Adipocyte (in vitro differentiated cells): Measurements from ENCODE around the gene DUOX1.

Source experiments
- DNase-seq: peaks from one replicate; pipeline ENCODE4 v3.0.0-alpha.2; 2015; ENCODE audit warnings: low read depth
- H3K27me3 ChIP-seq: replicated peaks from 2 replicates; pipeline ENCODE4 v1.7.0; 2013; ENCODE audit warnings: mild to moderate bottlenecking, low read length, moderate library complexity; ENCODE audit not compliant: control insufficient read depth, insufficient read depth
- H3K36me3 ChIP-seq: 2 replicates; pipeline ENCODE4 v1.7.0; 2013; ENCODE audit warnings: low read length, mild to moderate bottlenecking, moderate library complexity; ENCODE audit not compliant: control insufficient read depth, insufficient read depth, severe bottlenecking
- H3K4me1 ChIP-seq: 2 replicates; pipeline ENCODE4 v1.7.0; 2013; ENCODE audit warnings: mild to moderate bottlenecking, low read length, moderate library complexity; ENCODE audit not compliant: control insufficient read depth, insufficient read depth
- H3K4me3 ChIP-seq: 2 replicates; pipeline ENCODE4 v1.7.0; 2013; ENCODE audit warnings: mild to moderate bottlenecking, low read length, moderate library complexity
- H3K9ac ChIP-seq: 2 replicates; pipeline ENCODE4 v1.7.0; 2013; ENCODE audit warnings: mild to moderate bottlenecking, low read length, moderate library complexity
- H3K9me3 ChIP-seq: 2 replicates; pipeline ENCODE4 v1.7.0; 2013; ENCODE audit warnings: mild to moderate bottlenecking, low read length, moderate library complexity; ENCODE audit not compliant: control insufficient read depth

The DUOX1 gene

DNA sequence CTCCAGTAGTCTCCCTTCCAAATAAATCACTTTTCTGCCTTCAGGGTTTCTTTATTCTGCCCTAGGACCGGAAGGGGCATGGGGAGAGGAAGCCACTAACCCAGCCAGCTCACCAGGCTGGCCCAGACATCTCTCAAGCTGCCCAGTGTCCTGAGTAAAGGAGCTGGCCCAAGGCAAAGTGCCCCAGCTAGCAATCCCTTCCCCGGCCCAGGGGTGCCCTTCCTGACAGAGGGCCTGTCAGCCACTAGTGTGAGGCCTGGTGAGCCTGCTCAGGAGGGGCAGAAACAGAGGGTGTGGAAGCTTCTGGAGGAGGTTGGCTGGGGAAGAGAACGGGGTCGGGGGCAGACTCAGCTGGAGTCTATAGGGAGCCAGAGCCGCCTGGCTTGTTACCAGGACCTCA, 35.7 kb downstream of the DUOX1 start:
- peak overlapping the region; percentile 93 for H3K9ac ChIP-seq
- no peaks in the 10 kb centered on the region for H3K27me3 ChIP-seq

DNA sequence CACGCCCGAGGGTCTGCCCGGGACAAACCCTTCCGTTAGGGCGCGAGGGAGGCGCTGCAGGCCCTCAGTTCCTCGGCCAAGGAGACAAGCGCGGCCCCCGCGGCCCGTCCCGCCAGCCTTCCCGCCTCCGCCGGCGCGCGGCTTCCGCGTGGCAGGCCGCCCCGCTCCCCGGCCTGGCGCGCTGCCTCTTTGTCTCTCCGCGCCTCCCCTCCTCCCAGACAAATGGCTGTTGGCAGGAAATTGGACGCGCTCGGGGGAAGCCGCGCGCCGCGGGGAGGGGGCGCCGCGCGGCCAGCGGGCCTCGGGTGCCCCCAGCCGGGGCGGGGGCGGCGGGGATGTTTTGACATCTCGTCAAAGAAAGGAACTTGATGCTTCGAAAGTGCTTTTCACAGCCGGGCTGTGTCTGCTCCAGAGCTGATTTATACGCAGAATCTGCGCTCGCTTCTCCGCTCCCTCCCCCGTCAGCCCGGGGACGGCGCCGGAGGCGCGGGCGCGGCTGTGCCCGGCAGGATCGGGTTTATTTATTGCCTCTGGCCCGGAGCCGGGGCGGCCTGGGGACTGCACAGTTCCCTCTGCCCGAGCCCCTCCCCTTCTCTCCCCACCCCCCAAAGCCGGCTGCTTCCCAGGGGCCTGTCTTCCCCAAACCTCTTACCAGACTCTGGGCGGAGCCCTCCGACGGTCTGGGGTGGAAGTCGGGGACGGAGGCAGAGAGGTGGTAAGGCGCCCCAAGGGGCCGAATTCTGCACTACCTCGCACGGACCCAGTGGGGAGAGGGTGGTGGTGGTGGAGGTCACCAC, 37.2 kb downstream of the DUOX1 start:
- Histone ChIP-seq H3K4me1 (peaks cover 8% of the 10 kb centered on the region), H3K27me3 (no peaks in the 10 kb centered on the region), H3K9ac (peak overlapping the region; percentile 93), H3K36me3 (no peaks in the 10 kb centered on the region), H3K4me3 (peak overlapping the region; percentile 85), H3K9me3 (no peaks in the 10 kb centered on the region)
- DNase-seq = peak; percentile 92

More for the DNA sequence above, 35.7 kb downstream of the DUOX1 start:
- Histone ChIP-seq H3K36me3 (no peaks in the 10 kb centered on the region), H3K9me3 (no peaks in the 10 kb centered on the region), H3K4me1 (peaks cover 8% of the 10 kb centered on the region), H3K4me3 (no peak overlapping the region)
- no peak for DNase-seq

DNA sequence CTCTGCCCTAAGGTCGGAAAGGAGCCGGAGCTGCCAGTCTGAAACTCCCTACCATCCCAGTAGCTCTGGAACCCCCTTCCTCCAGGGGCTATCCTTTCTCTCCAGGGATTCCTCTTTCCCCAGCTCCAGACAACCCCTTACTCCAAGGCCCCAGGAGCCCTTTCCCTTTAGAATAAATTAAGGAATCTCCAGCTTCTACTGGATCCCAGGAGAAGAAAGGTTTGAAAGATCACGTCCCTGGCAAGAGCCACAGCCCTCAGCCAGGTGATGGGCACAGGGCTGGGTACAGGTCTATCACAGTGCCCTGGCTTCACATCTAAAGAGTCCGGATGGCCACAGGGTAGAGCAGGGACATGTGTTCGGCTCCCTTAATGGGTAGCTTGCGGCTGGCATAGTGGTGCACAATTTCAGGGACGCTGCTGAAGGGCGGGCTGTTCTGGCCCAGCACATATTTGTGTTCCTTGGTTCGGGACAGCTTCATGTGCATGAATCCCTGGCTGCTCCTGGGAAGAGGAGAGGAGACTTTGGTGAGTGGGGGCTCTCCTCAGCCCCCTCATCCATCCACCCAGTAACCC, 37.9 kb downstream of the DUOX1 start:
- H3K9ac ChIP-seq = peak overlapping the region; percentile 93
- H3K36me3 ChIP-seq = no peaks in the 10 kb centered on the region
- DNase-seq = no peak
- H3K4me3 ChIP-seq = peak overlapping the region; percentile 85
- no peaks in the 10 kb centered on the region for H3K9me3 ChIP-seq
- H3K27me3 ChIP-seq = no peaks in the 10 kb centered on the region
- H3K4me1 ChIP-seq = peaks cover 8% of the 10 kb centered on the region

- Histone ChIP-seq H3K36me3 (no peaks in the 10 kb centered on the region), H3K9me3 (no peaks in the 10 kb centered on the region), H3K27me3 (no peaks in the 10 kb centered on the region), H3K9ac (no peak overlapping the region), H3K4me1 (peaks cover 8% of the 10 kb centered on the region), H3K4me3 (no peak overlapping the region)
- no peak for DNase-seq
Observed at GRCh38 chr15:45168286-45168685, 38.5 kb downstream of the DUOX1 start.

DNA sequence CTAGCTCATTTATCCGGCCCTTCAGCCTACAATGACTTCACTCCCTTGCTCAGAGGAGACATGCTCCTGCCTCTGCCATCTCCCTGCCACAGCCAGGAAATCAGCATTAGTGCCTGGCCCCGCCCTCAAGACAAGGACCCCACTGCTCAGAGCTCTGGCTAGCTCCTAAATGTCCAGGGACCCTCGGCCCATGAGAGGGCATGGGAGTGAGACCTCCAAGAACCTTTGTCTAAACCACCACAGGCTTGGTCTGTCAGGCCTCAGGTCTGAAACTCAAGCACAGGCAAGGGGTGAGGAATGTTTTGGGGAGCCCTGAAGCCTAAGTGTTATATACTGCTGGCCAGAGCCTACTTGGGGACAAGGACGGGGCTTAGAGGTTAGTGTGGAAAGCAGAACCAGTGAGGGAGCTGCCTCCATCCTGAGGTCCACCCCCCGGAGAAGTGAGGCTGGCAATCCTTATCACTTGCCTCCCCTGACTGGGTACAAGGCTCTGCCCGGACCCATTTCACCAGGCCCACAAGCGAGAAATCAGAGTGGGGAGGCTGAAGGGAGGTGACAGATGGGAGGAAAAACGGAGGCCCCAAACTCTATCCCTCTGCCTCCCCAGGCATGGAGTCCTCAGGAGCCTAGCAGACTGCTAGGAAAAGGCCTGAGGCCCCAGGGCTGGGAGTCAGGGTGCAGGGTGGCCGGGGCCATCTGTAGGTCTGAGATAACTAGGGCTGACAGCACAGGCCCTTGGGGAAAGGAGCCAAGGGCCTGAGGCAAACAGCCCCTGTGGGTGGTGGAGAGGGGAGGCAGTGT, 39.2 kb downstream of the DUOX1 start:
- H3K36me3 ChIP-seq = no peaks in the 10 kb centered on the region
- no peak overlapping the region for H3K4me3 ChIP-seq
- no peaks in the 10 kb centered on the region for H3K9me3 ChIP-seq
- H3K27me3 ChIP-seq = no peaks in the 10 kb centered on the region
- H3K4me1 ChIP-seq = peaks cover 8% of the 10 kb centered on the region
- DNase-seq = no peak
- no peak overlapping the region for H3K9ac ChIP-seq

DNA sequence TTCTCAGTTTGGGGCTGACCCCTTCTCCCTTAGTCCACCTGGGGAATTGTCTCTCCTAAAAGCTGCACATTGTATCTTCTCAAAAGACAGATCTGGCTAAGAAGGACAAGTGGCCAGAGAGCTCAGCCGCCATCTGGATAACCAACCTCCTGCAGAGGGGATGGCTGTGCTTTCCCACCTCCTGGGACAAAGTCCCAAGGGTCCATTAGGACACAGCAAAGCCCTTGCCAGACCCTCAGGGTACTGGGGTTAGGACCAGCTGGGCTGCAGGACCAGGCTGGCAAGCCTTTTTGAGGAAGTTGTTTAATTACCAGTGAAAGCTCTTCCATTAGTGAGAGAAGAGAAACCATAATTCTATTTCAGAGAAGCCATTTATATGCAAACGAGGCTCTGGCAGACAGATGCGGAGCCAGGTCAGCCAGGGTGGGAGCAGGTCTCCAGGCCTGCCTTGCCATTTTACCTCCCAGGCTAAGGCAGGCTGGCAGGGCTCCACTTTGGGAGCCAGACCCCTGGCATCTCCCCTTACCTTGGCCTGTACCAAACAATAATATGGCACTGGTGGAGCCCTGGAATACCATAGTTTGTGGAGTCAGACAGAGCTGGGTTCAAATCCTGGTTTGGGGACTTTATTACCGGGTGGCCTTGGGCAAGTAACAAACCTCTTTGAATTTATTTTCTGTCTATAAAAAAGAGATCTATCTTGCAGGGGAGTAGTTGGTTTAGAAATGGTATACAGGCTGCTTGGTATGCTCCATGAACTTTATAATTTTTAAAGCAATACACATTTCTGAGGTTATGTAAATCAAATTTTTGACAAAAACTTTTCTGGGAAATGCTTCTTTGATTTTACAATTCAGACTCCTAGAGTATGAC, 40.0 kb downstream of the DUOX1 start:
- H3K9ac ChIP-seq = no peak overlapping the region
- H3K36me3 ChIP-seq = no peaks in the 10 kb centered on the region
- no peak overlapping the region for H3K4me3 ChIP-seq
- no peaks in the 10 kb centered on the region for H3K9me3 ChIP-seq
- H3K27me3 ChIP-seq = no peaks in the 10 kb centered on the region
- no peak for DNase-seq
- peaks cover 8% of the 10 kb centered on the region for H3K4me1 ChIP-seq

DNA sequence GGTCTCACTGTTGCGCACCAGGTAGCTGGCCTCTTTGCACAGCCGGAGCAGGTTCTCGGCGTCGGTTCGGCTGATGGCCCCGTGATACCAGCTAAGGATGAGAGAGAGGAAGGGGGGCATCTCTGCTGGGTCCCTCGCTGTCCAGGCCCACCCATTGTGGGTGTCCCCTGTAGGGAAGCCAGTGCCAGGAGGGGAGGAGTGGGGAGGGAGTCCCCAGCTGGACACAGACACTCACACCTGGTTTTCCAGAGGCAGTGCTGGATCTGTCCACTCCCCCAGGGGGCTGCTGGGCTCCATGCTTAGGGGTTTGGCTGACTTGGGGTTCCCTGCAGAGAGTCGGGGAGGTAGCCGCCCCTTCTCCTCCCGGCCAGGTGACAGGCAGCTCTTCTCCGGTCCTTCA, 42.1 kb downstream of the DUOX1 start:
- Histone ChIP-seq H3K36me3 (no peaks in the 10 kb centered on the region), H3K9me3 (no peaks in the 10 kb centered on the region), H3K4me3 (no peak overlapping the region), H3K9ac (no peak overlapping the region), H3K4me1 (no peaks in the 10 kb centered on the region), H3K27me3 (no peaks in the 10 kb centered on the region)
- DNase-seq = no peak

DNA sequence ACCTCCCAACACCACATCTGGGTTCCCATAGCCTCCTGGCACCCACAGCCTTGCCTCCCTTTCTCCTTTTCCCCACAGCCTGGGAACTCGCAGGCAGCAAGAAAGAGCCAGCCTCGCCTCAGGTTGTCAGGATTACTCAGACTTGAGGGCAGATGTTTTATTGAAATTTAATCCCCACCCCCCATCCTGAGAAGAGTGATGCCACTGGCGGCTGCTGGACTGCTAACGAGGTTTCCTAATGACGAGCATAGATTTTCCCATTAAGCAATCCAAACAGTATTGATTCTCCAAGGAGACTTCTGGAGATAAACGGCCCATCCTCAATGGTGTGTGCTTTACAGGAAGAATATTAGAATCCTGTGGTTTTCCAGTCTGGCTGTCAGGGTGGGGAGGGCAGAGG, 44.3 kb downstream of the DUOX1 start:
- no peaks in the 10 kb centered on the region for H3K27me3 ChIP-seq
- H3K9me3 ChIP-seq = no peaks in the 10 kb centered on the region
- no peak for DNase-seq
- no peaks in the 10 kb centered on the region for H3K4me1 ChIP-seq
- H3K4me3 ChIP-seq = no peak overlapping the region
- no peak overlapping the region for H3K9ac ChIP-seq
- H3K36me3 ChIP-seq = no peaks in the 10 kb centered on the region

- no peak for DNase-seq
- Histone ChIP-seq H3K36me3 (no peaks in the 10 kb centered on the region), H3K27me3 (no peaks in the 10 kb centered on the region), H3K4me3 (no peak overlapping the region), H3K9me3 (no peaks in the 10 kb centered on the region), H3K4me1 (no peaks in the 10 kb centered on the region), H3K9ac (no peak overlapping the region)
Observed at GRCh38 chr15:45174577-45174976, 44.8 kb downstream of the DUOX1 start.

DNA sequence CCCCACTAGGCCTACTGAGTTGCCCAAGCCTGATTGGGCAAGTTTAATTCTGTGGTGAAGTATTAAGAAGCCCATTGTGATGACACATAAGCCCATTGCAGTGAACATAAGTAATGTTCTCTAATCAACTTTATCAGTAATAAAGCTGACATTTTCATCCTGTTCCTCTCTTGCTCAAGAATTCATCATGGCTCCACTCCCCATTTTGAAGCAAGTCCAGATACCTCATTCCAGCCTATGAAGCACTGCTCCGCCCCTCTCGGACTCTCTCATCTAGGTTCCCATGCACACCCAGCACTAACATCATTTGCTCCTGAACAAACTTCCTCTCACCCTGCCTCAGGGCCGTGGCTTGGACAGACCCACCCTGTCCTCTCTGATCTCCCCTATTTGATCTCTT, 47.5 kb downstream of the DUOX1 start:
- no peaks in the 10 kb centered on the region for H3K9me3 ChIP-seq
- no peak for DNase-seq
- H3K4me1 ChIP-seq = no peaks in the 10 kb centered on the region
- no peaks in the 10 kb centered on the region for H3K36me3 ChIP-seq
- no peak overlapping the region for H3K9ac ChIP-seq
- no peak overlapping the region for H3K4me3 ChIP-seq
- H3K27me3 ChIP-seq = no peaks in the 10 kb centered on the region
